Measurements from ENCODE around the gene LRRC1.

Gene LRRC1

GRCh38 chr6:53925891-53926290, 131.1 kb downstream of the LRRC1 start:
- TF ChIP-seq FOXP2 (optimal IDR thresholded peaks at IDR 0.05; ENCODE audit: borderline replicate concordance, extremely low read depth, extremely low read length, insufficient read depth), result no peak

- no peak for TF ChIP-seq FOXP2 (optimal IDR thresholded peaks at IDR 0.05; ENCODE audit: borderline replicate concordance, extremely low read depth, extremely low read length, insufficient read depth)
- no peak for TF ChIP-seq TAF1 (IDR thresholded peaks at IDR 0.05; ENCODE audit: borderline replicate concordance, insufficient read depth, low read length)
- TF ChIP-seq, protein P1, sequence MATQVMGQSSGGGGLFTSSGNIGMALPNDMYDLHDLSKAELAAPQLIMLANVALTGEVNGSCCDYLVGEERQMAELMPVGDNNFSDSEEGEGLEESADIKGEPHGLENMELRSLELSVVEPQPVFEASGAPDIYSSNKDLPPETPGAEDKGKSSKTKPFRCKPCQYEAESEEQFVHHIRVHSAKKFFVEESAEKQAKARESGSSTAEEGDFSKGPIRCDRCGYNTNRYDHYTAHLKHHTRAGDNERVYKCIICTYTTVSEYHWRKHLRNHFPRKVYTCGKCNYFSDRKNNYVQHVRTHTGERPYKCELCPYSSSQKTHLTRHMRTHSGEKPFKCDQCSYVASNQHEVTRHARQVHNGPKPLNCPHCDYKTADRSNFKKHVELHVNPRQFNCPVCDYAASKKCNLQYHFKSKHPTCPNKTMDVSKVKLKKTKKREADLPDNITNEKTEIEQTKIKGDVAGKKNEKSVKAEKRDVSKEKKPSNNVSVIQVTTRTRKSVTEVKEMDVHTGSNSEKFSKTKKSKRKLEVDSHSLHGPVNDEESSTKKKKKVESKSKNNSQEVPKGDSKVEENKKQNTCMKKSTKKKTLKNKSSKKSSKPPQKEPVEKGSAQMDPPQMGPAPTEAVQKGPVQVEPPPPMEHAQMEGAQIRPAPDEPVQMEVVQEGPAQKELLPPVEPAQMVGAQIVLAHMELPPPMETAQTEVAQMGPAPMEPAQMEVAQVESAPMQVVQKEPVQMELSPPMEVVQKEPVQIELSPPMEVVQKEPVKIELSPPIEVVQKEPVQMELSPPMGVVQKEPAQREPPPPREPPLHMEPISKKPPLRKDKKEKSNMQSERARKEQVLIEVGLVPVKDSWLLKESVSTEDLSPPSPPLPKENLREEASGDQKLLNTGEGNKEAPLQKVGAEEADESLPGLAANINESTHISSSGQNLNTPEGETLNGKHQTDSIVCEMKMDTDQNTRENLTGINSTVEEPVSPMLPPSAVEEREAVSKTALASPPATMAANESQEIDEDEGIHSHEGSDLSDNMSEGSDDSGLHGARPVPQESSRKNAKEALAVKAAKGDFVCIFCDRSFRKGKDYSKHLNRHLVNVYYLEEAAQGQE (IDR thresholded peaks at IDR 0.05; ENCODE audit: insufficient read depth in 1 of 2, low read depth in 2 of 2, low read length in 2 of 2), result no peak
- TF ChIP-seq SIN3A (IDR thresholded peaks at IDR 0.05; ENCODE audit: borderline replicate concordance, insufficient read depth, low read length), result no peak
- TF ChIP-seq POLR2AphosphoS5 (IDR thresholded peaks at IDR 0.05; ENCODE audit: low read depth, low read length), result no peak
These were observed 131.7 kb downstream of the LRRC1 start for GRCh38 chr6:53926505-53926904.

- no peak for TF ChIP-seq SIN3A (IDR thresholded peaks at IDR 0.05; ENCODE audit: borderline replicate concordance, insufficient read depth, low read length)
- TF ChIP-seq, protein P1 (IDR thresholded peaks at IDR 0.05; ENCODE audit: insufficient read depth in 1 of 2, low read depth in 2 of 2, low read length in 2 of 2), result no peak
- no peak for TF ChIP-seq FOXP2 (optimal IDR thresholded peaks at IDR 0.05; ENCODE audit: borderline replicate concordance, extremely low read depth, extremely low read length, insufficient read depth)
- TF ChIP-seq TAF1 (IDR thresholded peaks at IDR 0.05; ENCODE audit: borderline replicate concordance, insufficient read depth, low read length), result no peak
- no peak for TF ChIP-seq POLR2AphosphoS5 (IDR thresholded peaks at IDR 0.05; ENCODE audit: low read depth, low read length)
These were observed 133.8 kb downstream of the LRRC1 start for GRCh38 chr6:53928641-53929040.

DNA sequence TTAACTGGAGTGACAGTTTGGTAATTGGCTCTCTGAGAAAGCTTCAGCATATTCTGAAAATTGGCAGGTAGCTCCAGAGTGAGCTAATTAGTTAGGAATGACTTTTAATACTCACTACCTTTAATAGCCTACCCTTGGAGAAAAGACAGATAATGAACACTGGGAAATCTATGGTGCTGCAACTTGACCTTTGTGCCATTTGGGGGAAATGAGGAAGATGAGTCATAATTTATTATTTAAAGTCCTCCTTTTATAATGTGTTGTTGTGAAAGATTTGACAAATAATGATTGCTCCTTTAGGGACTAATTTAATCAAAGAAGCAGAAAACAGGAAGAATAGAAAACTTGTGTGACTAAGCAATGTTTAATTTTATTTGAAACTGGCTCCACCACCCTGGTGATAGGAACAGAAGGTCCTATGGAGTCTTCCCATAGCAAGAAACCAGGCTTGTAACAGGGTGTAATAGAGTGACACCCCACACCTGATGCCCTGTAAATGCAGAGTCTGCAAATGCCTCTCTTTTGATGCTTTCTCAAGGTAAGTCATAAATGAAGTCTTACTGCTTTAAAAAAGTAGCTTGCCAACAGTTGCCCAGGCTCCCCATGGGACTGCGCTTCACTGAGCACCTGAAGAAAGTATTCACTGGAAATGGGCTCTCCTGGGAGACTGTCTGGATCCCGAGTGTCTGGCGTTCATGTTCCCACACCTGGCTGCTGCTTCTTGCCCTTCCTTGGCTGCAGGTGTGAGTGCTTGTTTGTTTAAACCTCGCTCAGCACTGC, 134.4 kb downstream of the LRRC1 start:
- TF ChIP-seq POLR2AphosphoS5 (IDR thresholded peaks at IDR 0.05; ENCODE audit: low read depth, low read length), result no peak
- TF ChIP-seq TAF1 (IDR thresholded peaks at IDR 0.05; ENCODE audit: borderline replicate concordance, insufficient read depth, low read length), result no peak
- no peak for TF ChIP-seq FOXP2 (optimal IDR thresholded peaks at IDR 0.05; ENCODE audit: borderline replicate concordance, extremely low read depth, extremely low read length, insufficient read depth)
- TF ChIP-seq, protein P1 (IDR thresholded peaks at IDR 0.05; ENCODE audit: insufficient read depth in 1 of 2, low read depth in 2 of 2, low read length in 2 of 2), result no peak
- no peak for TF ChIP-seq SIN3A (IDR thresholded peaks at IDR 0.05; ENCODE audit: borderline replicate concordance, insufficient read depth, low read length)

DNA sequence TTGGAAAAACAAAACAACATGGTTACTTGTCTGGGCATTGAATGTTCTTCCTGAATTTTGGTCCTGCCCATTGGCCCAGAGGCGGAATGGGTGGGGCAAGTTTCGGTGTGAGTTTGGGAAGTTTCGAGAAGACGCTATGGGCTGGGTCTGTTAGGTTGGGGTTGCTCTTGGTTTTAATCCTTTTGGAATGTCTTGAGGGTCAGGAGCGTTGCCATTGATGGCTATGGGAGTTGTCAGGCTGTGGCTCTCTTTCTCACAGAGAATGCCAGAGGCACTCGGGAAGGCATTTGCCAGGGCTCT, 135.0 kb downstream of the LRRC1 start:
- TF ChIP-seq TAF1 (IDR thresholded peaks at IDR 0.05; ENCODE audit: borderline replicate concordance, insufficient read depth, low read length) (no peak), FOXP2 (optimal IDR thresholded peaks at IDR 0.05; ENCODE audit: borderline replicate concordance, extremely low read depth, extremely low read length, insufficient read depth) (no peak), SIN3A (IDR thresholded peaks at IDR 0.05; ENCODE audit: borderline replicate concordance, insufficient read depth, low read length) (no peak), POLR2AphosphoS5 (IDR thresholded peaks at IDR 0.05; ENCODE audit: low read depth, low read length) (no peak)
- TF ChIP-seq, protein P1 (IDR thresholded peaks at IDR 0.05; ENCODE audit: insufficient read depth in 1 of 2, low read depth in 2 of 2, low read length in 2 of 2), result no peak
